B cell (primary cell): ENCODE measurements around the gene ASTN1. TPM values are rescaled to one million over a fixed set of nuclear protein-coding genes. Genes with fewer than 3 reads are reported as not detected.

Source experiments
- ATAC-seq: fragments of 200-7000 bp; cut with Tn5 transposase; one replicate; pipeline ENCODE4 v1.10.0; 2021; ENCODE audit warnings: low read depth, mild to moderate bottlenecking, moderate number of reproducible peaks, moderate library complexity
- CTCF ChIA-PET: fragments of 350-600 bp; sonication (Branson Sonifier 250); formaldehyde crosslinking; loops from one replicate; lab custom pipeline; 2021; ENCODE audit warnings: antibody characterized with exemption, inconsistent platforms; lab: Charles Lee
- POLR2A ChIA-PET: fragments of 350-600 bp; sonication (Branson Sonifier 250); formaldehyde crosslinking; loops from one replicate; lab custom pipeline; 2021; ENCODE audit warnings: antibody characterized with exemption; lab: Charles Lee
- DNase-seq: peaks from one replicate; pipeline ENCODE4 v3.0.0; 2013
- H2AFZ ChIP-seq: 2 replicates; pipeline ENCODE4 v1.6.1; 2012; ENCODE audit warnings: mild to moderate bottlenecking, low read depth, low read length; ENCODE audit not compliant: insufficient read depth, poor library complexity, severe bottlenecking
- H3K27ac ChIP-seq, 2 donors: 1 replicate in 1 of 2; 2 replicates in 1 of 2; pipeline ENCODE4 v1.5.1; 2012 to 2013; ENCODE audit warnings: low read length in 2 of 2, mild to moderate bottlenecking in 2 of 2, moderate library complexity in 1 of 2
- H3K27me3 ChIP-seq, 4 experiments: fragments of 200-600 bp in 1 of 4; sonication (generic) in 1 of 4; replicated peaks in 1 of 4; 1 replicate in 2 of 4; 2 replicates in 2 of 4; pipeline versions ENCODE4 v1.6.1 to v1.7.0; 2013 to 2016; ENCODE audit warnings: low read length in 3 of 4, mild to moderate bottlenecking in 2 of 4, mixed read lengths in 1 of 4, moderate library complexity in 1 of 4; ENCODE audit not compliant: insufficient read depth in 4 of 4, control insufficient read depth in 3 of 4; ENCODE audit errors: control extremely low read depth in 1 of 4
- H3K36me3 ChIP-seq, 2 experiments: replicated peaks in 1 of 2; 1 replicate in 1 of 2; 2 replicates in 1 of 2; pipeline versions ENCODE4 v1.6.1 to v1.7.1; 2013; ENCODE audit warnings: low read length in 1 of 2; ENCODE audit not compliant: insufficient read depth in 2 of 2, control insufficient read depth in 1 of 2; ENCODE audit errors: control extremely low read depth in 1 of 2, extremely low read depth in 1 of 2
- H3K4me1 ChIP-seq, 2 donors: fragments of 200-600 bp in 1 of 2; sonication (generic) in 1 of 2; 1 replicate in 1 of 2; 2 replicates in 1 of 2; pipeline versions ENCODE4 v1.5.1 to v1.6.1; 2013 to 2017; ENCODE audit warnings: low read length in 2 of 2; ENCODE audit not compliant: control insufficient read depth in 2 of 2, insufficient read depth in 2 of 2
- H3K4me2 ChIP-seq: replicated peaks from 2 replicates; pipeline ENCODE3; 2012; ENCODE audit warnings: mild to moderate bottlenecking, low read depth, low read length; ENCODE audit not compliant: poor library complexity, severe bottlenecking
- H3K4me3 ChIP-seq, 5 experiments: fragments of 200-600 bp in 1 of 5; sonication (generic) in 1 of 5; 1 replicate in 3 of 5; 2 replicates in 2 of 5; pipeline versions ENCODE4 v1.5.1 to v1.7.0; 2011 to 2016; ENCODE audit warnings: low read length in 4 of 5, mild to moderate bottlenecking in 4 of 5, low read depth in 2 of 5, control low read depth in 1 of 5, moderate library complexity in 1 of 5; ENCODE audit not compliant: insufficient read depth in 1 of 5; ENCODE audit errors: control extremely low read depth in 1 of 5, extremely low read depth in 1 of 5
- H3K79me2 ChIP-seq: fragments of 200-600 bp; sonication (generic); one replicate; pipeline ENCODE4 v1.6.0; 2016; ENCODE audit warnings: low read length; ENCODE audit not compliant: control insufficient read depth, insufficient read depth
- H3K9ac ChIP-seq: fragments of 200-600 bp; sonication (generic); 2 replicates; pipeline ENCODE4 v1.6.1; 2017; ENCODE audit warnings: mild to moderate bottlenecking, low read length, moderate library complexity
- H3K9me3 ChIP-seq, 3 donors: one replicate each; pipeline versions ENCODE4 v1.6.1 to v1.7.1; 2013; ENCODE audit warnings: low read length in 2 of 3; ENCODE audit not compliant: control insufficient read depth in 2 of 3, insufficient read depth in 1 of 3; ENCODE audit errors: control extremely low read depth in 1 of 3
- H4K20me1 ChIP-seq: 2 replicates; pipeline ENCODE4 v1.6.0; 2012; ENCODE audit warnings: mild to moderate bottlenecking, low read length; ENCODE audit not compliant: insufficient read depth, control insufficient read depth, poor library complexity, severe bottlenecking
- H3K27ac Mint-ChIP-seq: one replicate; pipeline ENCODE4 v1.8.0; 2021; ENCODE audit warnings: mixed read lengths
- H3K27me3 Mint-ChIP-seq: one replicate; pipeline ENCODE4 v1.8.0; 2021; ENCODE audit warnings: mixed read lengths
- H3K4me1 Mint-ChIP-seq: one replicate; pipeline ENCODE4 v1.8.0; 2021; ENCODE audit warnings: mixed read lengths
- H3K4me3 Mint-ChIP-seq: one replicate; pipeline ENCODE4 v1.8.0; 2021; ENCODE audit warnings: mixed read lengths
- H3K9me3 Mint-ChIP-seq: one replicate; pipeline ENCODE4 v1.8.0; 2022; ENCODE audit warnings: mixed read lengths; ENCODE audit not compliant: insufficient read depth
- EZH2 ChIP-seq: IDR thresholded peaks from 2 replicates; pipeline ENCODE4 v1.6.1; 2012; ENCODE audit warnings: borderline replicate concordance, low read depth, mild to moderate bottlenecking, moderate library complexity, low read length; ENCODE audit not compliant: insufficient read depth, poor library complexity, severe bottlenecking
- WGBS: methylation state at CpG from one replicate; pipeline ENCODE4 v1.1.5; 2013; ENCODE audit warnings: missing lambda C conversion rate; ENCODE audit not compliant: insufficient coverage; 5-methylcytosine and 5-hydroxymethylcytosine counted together
- intact Hi-C: fragments of 100-400 bp; cut with micrococcal nuclease; formaldehyde crosslinking; loops from one replicate; pipeline ENCODE4 v1.10.0; 2022
- polyA plus RNA-seq: library from polyadenylated mRNA; depleted of rRNA; stranded (reverse); fragments of >200 nt; gene quantifications from 2 replicates; pipeline ENCODE4 v1.2.3, GENCODE V29; 2012
- total RNA-seq, 2 donors: library from RNA; stranded (reverse); fragments of 120-200 nt in 1 of 2; gene quantifications; 1 replicate in 1 of 2; 2 replicates in 1 of 2; pipeline versions ENCODE4 v1.2.3 to v1.2.4, GENCODE V29; 2013 to 2022
- TF ChIP-seq, protein P1 (sequence below): fragments of 200-600 bp; IDR thresholded peaks from one replicate; pipeline ENCODE4 v1.8.0; 2022; ENCODE audit warnings: antibody characterized with exemption, mild to moderate bottlenecking

Gene ASTN1
- total and polyA plus RNA-seq, 2 donors (not counting 1 experiment from before 2014, with no cell fraction given), result not detected

GRCh38 chr1:177092001-177092400 is 72.5 kb downstream of the ASTN1 start:
- Mint-ChIP-seq H3K27me3 (peaks cover 5% of the 10 kb centered on the region), H3K4me1 (no peaks in the 10 kb centered on the region), H3K9me3 (peaks cover 1% of the 10 kb centered on the region), H3K4me3 (no peak overlapping the region), H3K27ac (no peak overlapping the region)
- TF ChIP-seq, protein P1, sequence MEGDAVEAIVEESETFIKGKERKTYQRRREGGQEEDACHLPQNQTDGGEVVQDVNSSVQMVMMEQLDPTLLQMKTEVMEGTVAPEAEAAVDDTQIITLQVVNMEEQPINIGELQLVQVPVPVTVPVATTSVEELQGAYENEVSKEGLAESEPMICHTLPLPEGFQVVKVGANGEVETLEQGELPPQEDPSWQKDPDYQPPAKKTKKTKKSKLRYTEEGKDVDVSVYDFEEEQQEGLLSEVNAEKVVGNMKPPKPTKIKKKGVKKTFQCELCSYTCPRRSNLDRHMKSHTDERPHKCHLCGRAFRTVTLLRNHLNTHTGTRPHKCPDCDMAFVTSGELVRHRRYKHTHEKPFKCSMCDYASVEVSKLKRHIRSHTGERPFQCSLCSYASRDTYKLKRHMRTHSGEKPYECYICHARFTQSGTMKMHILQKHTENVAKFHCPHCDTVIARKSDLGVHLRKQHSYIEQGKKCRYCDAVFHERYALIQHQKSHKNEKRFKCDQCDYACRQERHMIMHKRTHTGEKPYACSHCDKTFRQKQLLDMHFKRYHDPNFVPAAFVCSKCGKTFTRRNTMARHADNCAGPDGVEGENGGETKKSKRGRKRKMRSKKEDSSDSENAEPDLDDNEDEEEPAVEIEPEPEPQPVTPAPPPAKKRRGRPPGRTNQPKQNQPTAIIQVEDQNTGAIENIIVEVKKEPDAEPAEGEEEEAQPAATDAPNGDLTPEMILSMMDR, result no peak
- no peak for TF ChIP-seq EZH2
- ATAC-seq (no peak), DNase-seq (no peak)
- Histone ChIP-seq H3K9me3 (no peaks in the 10 kb centered on the region), H3K27ac (no peak overlapping the region), H2AFZ (no peak overlapping the region), H3K4me2 (no peak overlapping the region), H4K20me1 (no peaks in the 10 kb centered on the region), H3K27me3 (peaks cover 0 to 3% (median 0%) of the 10 kb centered on the region in 4 experiments), H3K36me3 (no peaks in the 10 kb centered on the region), H3K9ac (no peak overlapping the region), H3K4me3 (no peak overlapping the region), H3K79me2 (no peaks in the 10 kb centered on the region), H3K4me1 (no peaks in the 10 kb centered on the region)
- ChIA-PET POLR2A (no interaction called here), CTCF (no interaction called here)
- intact Hi-C loops, result no loop called here

DNA sequence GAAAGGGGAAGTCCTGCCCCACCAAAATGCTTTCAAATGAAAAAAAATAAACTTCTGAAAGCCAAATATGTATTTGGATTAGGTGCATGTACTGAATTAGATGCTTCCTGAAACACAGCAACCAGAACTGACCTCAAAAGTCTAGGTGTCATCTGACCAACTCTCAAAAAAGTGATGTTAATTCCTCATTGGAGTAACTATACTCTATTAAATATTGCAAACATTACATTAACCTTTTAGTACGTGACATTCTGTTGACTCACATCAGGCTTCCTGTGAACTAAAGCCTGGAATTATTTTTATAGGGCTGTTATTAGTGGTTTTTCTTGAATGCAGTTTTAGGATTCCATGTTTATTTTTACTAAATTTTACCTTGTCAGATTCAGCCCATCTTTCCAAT is 73.5 kb downstream of the ASTN1 start:
- Histone ChIP-seq H3K36me3 (no peaks in the 10 kb centered on the region), H3K9me3 (no peaks in the 10 kb centered on the region), H2AFZ (no peak overlapping the region), H3K79me2 (no peaks in the 10 kb centered on the region), H3K9ac (no peak overlapping the region), H4K20me1 (no peaks in the 10 kb centered on the region), H3K27ac (no peak overlapping the region), H3K4me1 (no peaks in the 10 kb centered on the region), H3K27me3 (peaks cover 0 to 3% (median 0%) of the 10 kb centered on the region in 4 experiments), H3K4me3 (no peak overlapping the region), H3K4me2 (no peak overlapping the region)
- Mint-ChIP-seq H3K4me1 (no peaks in the 10 kb centered on the region), H3K4me3 (no peak overlapping the region), H3K27me3 (peaks cover 3% of the 10 kb centered on the region), H3K27ac (no peak overlapping the region), H3K9me3 (no peaks in the 10 kb centered on the region)
- TF ChIP-seq, protein P1, result no peak
- no peak for TF ChIP-seq EZH2
- ATAC-seq, result no peak
- ChIA-PET CTCF (no interaction called here), POLR2A (no interaction called here)
- WGBS, result no CpG with 5 or more reads among the region's 1 CpG
- no peak for DNase-seq
- intact Hi-C loops, result no loop called here
